ENCODE data around the gene CHMP1A. TPM values are rescaled to one million over a fixed set of nuclear protein-coding genes. Genes with fewer than 3 reads are reported as not detected.

The CHMP1A gene
- 10 to 100 TPM; 64.4 to 99.0 (median 65.9) TPM for total RNA-seq
- polyA plus RNA-seq = 10 to 100 TPM; 54.7 to 61.6 TPM
- total RNA-seq = 43.1 reads per million, percentile 68 among the genes with 10 or more reads in this experiment

GRCh38 chr16:89657442-89658220, at the start of gene CHMP1A, which contains the start of gene SPATA33:
CHMP1A (minus strand) TSS chr16:89657708; CDS start chr16:89657588, 120 bp downstream.
SPATA33 (plus strand) TSS chr16:89657836; CDS start chr16:89657912, 76 bp downstream.
- H3K4me3 Mint-ChIP-seq = peak within 1 kb of the TSS; percentile 82 to 93 (median 86)
- Histone ChIP-seq H3K4me3 (ENCODE audit: low read length) (peak within 1 kb of the TSS; percentile 88), H3K9me3 (ENCODE audit: control insufficient read depth in 2 of 3, low read length in 3 of 3) (no peaks in the 10 kb centered on the region), H3K36me3 (ENCODE audit: control insufficient read depth in 2 of 3, insufficient read depth in 3 of 3, low read length in 3 of 3) (peaks cover 0 to 5% (median 0%) of the 10 kb centered on the region in 3 experiments), H3K27ac (ENCODE audit: low read depth, low read length) (peak within 1 kb of the TSS; percentile 85), H3K27me3 (ENCODE audit: control insufficient read depth in 2 of 2, insufficient read depth in 2 of 2, low read length in 2 of 2) (no peaks in the 10 kb centered on the region), H3K4me1 (ENCODE audit: control insufficient read depth in 2 of 2, insufficient read depth in 2 of 2, low read length in 2 of 2) (peaks cover 6 to 16% of the 10 kb centered on the region in 2 donors)
- ChIA-PET CTCF (interaction anchor here (0.6 kb wide), 1 partner anchor 285 kb away, joined by 3 read pairs; no protein-coding TSS in a partner anchor), POLR2A (interaction anchor here (0.6 to 2.7 kb wide), 6 partner anchors 29 to 417 kb away, joined by 3 to 13 read pairs (median 3); partner anchors contain the start of genes CDK10, SPATA2L and TCF25)
- peak within 1 kb of the TSS; percentile 71 to 89 (median 85) for H3K27ac Mint-ChIP-seq
- no peaks in the 10 kb centered on the region for H3K27me3 Mint-ChIP-seq
- DNase-seq (peak; percentile 87 to 98 (median 94)), ATAC-seq (peak; percentile 95)
- intact Hi-C loops (cut with micrococcal nuclease) = loop anchor here (1.0 to 5.0 kb wide), 8 partner anchors 29 to 410 kb away; partner anchors contain the start of genes CDK10 (in 2 of the 2), RPL13 (in 2 of the 2), SPG7 (in 1 of the 2) and TCF25 (in 1 of the 2)
- no peaks in the 10 kb centered on the region for H3K9me3 Mint-ChIP-seq
- peaks cover 7 to 23% (median 10%) of the 10 kb centered on the region in 5 donors for H3K36me3 Mint-ChIP-seq
- peaks cover 17 to 44% (median 36%) of the 10 kb centered on the region in 7 donors for H3K4me1 Mint-ChIP-seq

DNA sequence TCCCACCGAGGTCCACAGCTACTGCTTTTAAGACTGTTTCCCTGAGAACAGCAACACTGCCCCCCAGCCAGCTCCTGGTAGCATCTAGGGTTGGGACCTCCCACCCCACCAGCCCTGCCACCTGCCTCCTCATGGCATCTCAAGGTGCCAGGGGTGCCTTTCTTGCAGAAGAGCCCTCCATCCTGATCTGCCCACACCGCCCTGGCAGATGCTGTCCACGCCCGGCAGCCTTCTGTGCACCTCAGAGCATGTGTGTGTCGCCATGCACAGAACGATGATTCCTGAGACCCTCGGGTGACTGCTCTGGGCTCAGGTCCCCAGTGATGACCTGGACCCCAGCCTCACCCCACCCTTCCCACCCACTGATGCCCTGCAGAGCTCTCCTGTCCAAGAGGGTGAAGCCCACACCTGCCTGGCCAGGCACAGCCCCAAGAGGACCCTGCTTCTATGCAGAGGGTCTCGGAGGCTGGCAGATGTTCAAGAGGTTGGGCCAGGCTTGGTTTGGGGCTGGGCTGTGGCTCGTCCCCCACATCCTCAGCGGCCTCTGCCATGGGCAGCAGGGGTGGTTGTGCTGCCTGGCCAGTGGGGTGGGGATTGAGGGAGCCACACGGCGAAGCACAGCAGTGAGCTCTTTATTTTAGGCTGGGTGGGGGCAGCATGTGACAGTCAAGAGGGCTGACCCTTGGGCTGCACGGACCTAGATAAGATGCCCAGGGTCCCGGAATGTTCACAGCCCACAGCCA, 49.2 kb upstream of the CHMP1A start:
- H3K36me3 ChIP-seq (ENCODE audit: control insufficient read depth in 2 of 3, insufficient read depth in 3 of 3, low read length in 3 of 3) = no peaks in the 10 kb centered on the region
- CTCF ChIA-PET = interaction anchor here (0.7 to 6.8 kb wide), 24 partner anchors 8 to 206 kb away, joined by 3 to 138 read pairs (median 5); partner anchors contain the start of genes CDK10 and TCF25

GRCh38 chr16:89705006-89705405, 47.5 kb upstream of the CHMP1A start:
- DNase-seq (peak in 1 of 9 donors; percentile 2), ATAC-seq (no peak)
- Histone ChIP-seq H3K4me3 (ENCODE audit: low read length) (no peak overlapping the region), H3K27me3 (ENCODE audit: control insufficient read depth in 2 of 2, insufficient read depth in 2 of 2, low read length in 2 of 2) (no peaks in the 10 kb centered on the region), H3K27ac (ENCODE audit: low read depth, low read length) (no peak overlapping the region), H3K4me1 (ENCODE audit: control insufficient read depth in 2 of 2, insufficient read depth in 2 of 2, low read length in 2 of 2) (peaks cover 13 to 23% of the 10 kb centered on the region in 2 donors), H3K9me3 (ENCODE audit: control insufficient read depth in 2 of 3, low read length in 3 of 3) (no peaks in the 10 kb centered on the region), H3K36me3 (ENCODE audit: control insufficient read depth in 2 of 3, insufficient read depth in 3 of 3, low read length in 3 of 3) (no peaks in the 10 kb centered on the region)
- no peak overlapping the region for H3K4me3 Mint-ChIP-seq
- peak overlapping the region in 2 of 9 donors; percentile 12 to 81 for H3K27ac Mint-ChIP-seq
- ChIA-PET POLR2A (interaction anchor here (0.6 to 5.2 kb wide), 5 partner anchors 14 to 1041 kb away, joined by 3 to 50 read pairs (median 5); no protein-coding TSS in a partner anchor), CTCF (interaction anchor here (0.6 to 6.8 kb wide), 10 partner anchors 9 to 160 kb away, joined by 3 to 138 read pairs (median 7); partner anchors contain the start of gene CDK10)
- H3K9me3 Mint-ChIP-seq = no peaks in the 10 kb centered on the region
- H3K36me3 Mint-ChIP-seq = no peaks in the 10 kb centered on the region
- H3K4me1 Mint-ChIP-seq = peaks cover 5 to 26% (median 14%) of the 10 kb centered on the region in 7 donors
- intact Hi-C loops (cut with micrococcal nuclease) = loop anchor here in 1 of 2 donors (10.0 kb wide), 1 partner anchor 460 kb away; no protein-coding TSS in a partner anchor
- no peaks in the 10 kb centered on the region for H3K27me3 Mint-ChIP-seq

More for the DNA sequence above, 49.2 kb upstream of the CHMP1A start:
- Histone ChIP-seq H3K27ac (ENCODE audit: low read depth, low read length) (no peak overlapping the region), H3K27me3 (ENCODE audit: control insufficient read depth in 2 of 2, insufficient read depth in 2 of 2, low read length in 2 of 2) (no peaks in the 10 kb centered on the region), H3K4me1 (ENCODE audit: control insufficient read depth in 2 of 2, insufficient read depth in 2 of 2, low read length in 2 of 2) (peaks cover 4 to 13% of the 10 kb centered on the region in 2 donors), H3K4me3 (ENCODE audit: low read length) (no peak overlapping the region), H3K9me3 (ENCODE audit: control insufficient read depth in 2 of 3, low read length in 3 of 3) (no peaks in the 10 kb centered on the region)
- ATAC-seq (no peak), DNase-seq (peak in 1 of 9 donors; percentile 7)
- intact Hi-C loops (cut with micrococcal nuclease) = loop anchor here (1.0 to 10.0 kb wide), 7 partner anchors 16 to 462 kb away; no protein-coding TSS in a partner anchor
- POLR2A ChIA-PET = interaction anchor here (0.6 to 5.2 kb wide), 14 partner anchors 11 to 204 kb away, joined by 3 to 50 read pairs (median 4); no protein-coding TSS in a partner anchor
- H3K4me3 Mint-ChIP-seq = peak overlapping the region in 1 of 10 donors; percentile 26
- no peak overlapping the region for H3K27ac Mint-ChIP-seq
- no peaks in the 10 kb centered on the region for H3K36me3 Mint-ChIP-seq
- peaks cover 5 to 23% (median 14%) of the 10 kb centered on the region in 7 donors for H3K4me1 Mint-ChIP-seq
- H3K9me3 Mint-ChIP-seq = no peaks in the 10 kb centered on the region
- no peaks in the 10 kb centered on the region for H3K27me3 Mint-ChIP-seq

GRCh38 chr16:89704281-89704680, 46.8 kb upstream of the CHMP1A start:
- Histone ChIP-seq H3K27me3 (ENCODE audit: control insufficient read depth in 2 of 2, insufficient read depth in 2 of 2, low read length in 2 of 2) (no peaks in the 10 kb centered on the region), H3K4me3 (ENCODE audit: low read length) (no peak overlapping the region), H3K27ac (ENCODE audit: low read depth, low read length) (no peak overlapping the region), H3K9me3 (ENCODE audit: control insufficient read depth in 2 of 3, low read length in 3 of 3) (no peaks in the 10 kb centered on the region), H3K4me1 (ENCODE audit: control insufficient read depth in 2 of 2, insufficient read depth in 2 of 2, low read length in 2 of 2) (peaks cover 16 to 26% of the 10 kb centered on the region in 2 donors), H3K36me3 (ENCODE audit: control insufficient read depth in 2 of 3, insufficient read depth in 3 of 3, low read length in 3 of 3) (no peaks in the 10 kb centered on the region)
- ATAC-seq = no peak
- ChIA-PET CTCF (interaction anchor here (1.0 to 6.8 kb wide), 5 partner anchors 12 to 169 kb away, joined by 3 to 138 read pairs (median 12); partner anchors contain the start of gene TCF25), POLR2A (interaction anchor here (0.8 to 5.2 kb wide), 4 partner anchors 15 to 34 kb away, joined by 3 to 50 read pairs (median 4); no protein-coding TSS in a partner anchor)
- H3K36me3 Mint-ChIP-seq = peaks cover 0 to under 1% (median 0%) of the 10 kb centered on the region in 5 donors
- H3K27ac Mint-ChIP-seq = no peak overlapping the region
- no peak for DNase-seq
- no peaks in the 10 kb centered on the region for H3K27me3 Mint-ChIP-seq
- peaks cover 5 to 30% (median 17%) of the 10 kb centered on the region in 7 donors for H3K4me1 Mint-ChIP-seq
- H3K9me3 Mint-ChIP-seq = no peaks in the 10 kb centered on the region
- intact Hi-C loops (cut with micrococcal nuclease) = loop anchor here (5.0 to 10.0 kb wide), 4 partner anchors 217 to 902 kb away; partner anchors contain the start of gene CDT1 (in 1 of the 2)
- H3K4me3 Mint-ChIP-seq = no peak overlapping the region

DNA sequence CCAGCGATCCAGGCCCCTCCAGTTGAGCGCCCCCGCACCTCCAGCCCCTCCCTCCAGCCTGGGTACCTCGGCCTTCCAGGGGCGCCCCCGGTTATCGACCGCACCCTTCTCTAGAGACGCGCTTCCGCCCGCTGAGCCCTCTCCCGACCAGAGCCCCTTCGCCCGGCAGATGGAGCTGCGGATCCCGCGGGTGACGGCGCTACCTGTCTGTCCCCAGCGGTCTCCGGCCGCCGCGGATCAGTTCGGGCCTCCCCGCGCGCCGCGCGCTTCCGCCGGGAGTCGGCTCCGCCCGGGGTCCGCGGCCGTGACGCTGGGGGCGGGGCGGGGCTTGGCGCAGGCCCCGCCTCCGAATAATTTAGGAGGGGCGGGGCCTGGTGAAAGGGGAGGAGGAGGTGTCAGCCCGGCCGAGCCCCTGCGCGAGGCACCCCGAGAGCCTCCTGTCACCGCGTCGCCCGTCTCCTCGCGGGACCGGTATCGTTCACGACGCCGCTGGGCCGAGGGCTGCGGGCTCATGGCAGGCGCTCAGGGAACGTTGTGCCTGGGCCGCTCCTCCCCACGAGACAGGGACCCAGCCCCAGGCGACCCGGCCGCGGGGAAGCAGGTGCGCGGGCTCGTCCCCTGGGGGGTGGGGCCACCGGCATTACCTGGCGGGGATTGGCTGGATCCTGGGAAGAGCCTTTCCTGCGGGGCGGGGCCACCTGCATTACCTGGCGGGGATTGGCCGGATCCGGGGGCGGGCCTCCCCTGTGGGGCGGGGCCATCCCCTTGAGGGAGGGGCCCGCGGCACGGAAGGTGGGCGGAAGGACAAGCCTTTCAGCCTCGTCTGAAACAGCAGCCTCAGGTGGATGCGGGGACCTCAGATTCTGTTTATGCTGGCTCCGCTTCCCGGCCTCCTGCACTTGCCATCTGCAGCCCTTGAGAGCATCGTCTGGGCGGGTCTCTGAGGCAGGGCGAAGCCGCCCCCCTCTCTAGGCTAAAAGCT, 44.2 kb upstream of the CHMP1A start, which contains the start of gene SPATA2L:
Gene SPATA2L (minus strand): TSS at position 281 of the 982 bp plus-strand sequence. CDS start 473 bp downstream, outside the sequence.
- ATAC-seq (peak; percentile 90), DNase-seq (peak; percentile 96 to 100 (median 99))
- peak within 1 kb of the TSS; percentile 41 for H3K4me3 ChIP-seq (ENCODE audit: low read length)
- H3K27ac ChIP-seq (ENCODE audit: low read depth, low read length) = peak within 1 kb of the TSS; percentile 73
- Mint-ChIP-seq H3K9me3 (no peaks in the 10 kb centered on the region), H3K4me3 (peak within 1 kb of the TSS; percentile 66 to 86 (median 76)), H3K4me1 (peaks cover 5 to 34% (median 21%) of the 10 kb centered on the region in 7 donors), H3K27ac (peak within 1 kb of the TSS; percentile 64 to 90 (median 87)), H3K27me3 (no peaks in the 10 kb centered on the region), H3K36me3 (peaks cover 0 to 4% (median 0%) of the 10 kb centered on the region in 5 donors)
- ChIA-PET CTCF (interaction anchor here (0.6 to 4.1 kb wide), 9 partner anchors 16 to 172 kb away, joined by 4 to 71 read pairs (median 5); partner anchors contain the start of gene TCF25), POLR2A (interaction anchor here (0.6 to 3.5 kb wide), 9 partner anchors 10 to 171 kb away, joined by 3 to 23 read pairs (median 13); partner anchors contain the start of genes CDK10, CHMP1A, SPATA33 and TCF25)
- peaks cover 19 to 26% of the 10 kb centered on the region in 2 donors for H3K4me1 ChIP-seq (ENCODE audit: control insufficient read depth in 2 of 2, insufficient read depth in 2 of 2, low read length in 2 of 2)
- no peaks in the 10 kb centered on the region for H3K27me3 ChIP-seq (ENCODE audit: control insufficient read depth in 2 of 2, insufficient read depth in 2 of 2, low read length in 2 of 2)
- intact Hi-C loops (cut with micrococcal nuclease) = loop anchor here (1.0 to 10.0 kb wide), 9 partner anchors 10 to 899 kb away; partner anchors contain the start of genes ANKRD11 (in 1 of the 2), CDT1 (in 1 of the 2), FANCA (in 1 of the 2) and RPL13 (in 1 of the 2)
- H3K9me3 ChIP-seq (ENCODE audit: control insufficient read depth in 2 of 3, low read length in 3 of 3) = no peaks in the 10 kb centered on the region
- peaks cover 0 to 10% (median 0%) of the 10 kb centered on the region in 3 experiments for H3K36me3 ChIP-seq (ENCODE audit: control insufficient read depth in 2 of 3, insufficient read depth in 3 of 3, low read length in 3 of 3)
